Measurements from ENCODE around the gene PPT1.

The PPT1 gene

DNA sequence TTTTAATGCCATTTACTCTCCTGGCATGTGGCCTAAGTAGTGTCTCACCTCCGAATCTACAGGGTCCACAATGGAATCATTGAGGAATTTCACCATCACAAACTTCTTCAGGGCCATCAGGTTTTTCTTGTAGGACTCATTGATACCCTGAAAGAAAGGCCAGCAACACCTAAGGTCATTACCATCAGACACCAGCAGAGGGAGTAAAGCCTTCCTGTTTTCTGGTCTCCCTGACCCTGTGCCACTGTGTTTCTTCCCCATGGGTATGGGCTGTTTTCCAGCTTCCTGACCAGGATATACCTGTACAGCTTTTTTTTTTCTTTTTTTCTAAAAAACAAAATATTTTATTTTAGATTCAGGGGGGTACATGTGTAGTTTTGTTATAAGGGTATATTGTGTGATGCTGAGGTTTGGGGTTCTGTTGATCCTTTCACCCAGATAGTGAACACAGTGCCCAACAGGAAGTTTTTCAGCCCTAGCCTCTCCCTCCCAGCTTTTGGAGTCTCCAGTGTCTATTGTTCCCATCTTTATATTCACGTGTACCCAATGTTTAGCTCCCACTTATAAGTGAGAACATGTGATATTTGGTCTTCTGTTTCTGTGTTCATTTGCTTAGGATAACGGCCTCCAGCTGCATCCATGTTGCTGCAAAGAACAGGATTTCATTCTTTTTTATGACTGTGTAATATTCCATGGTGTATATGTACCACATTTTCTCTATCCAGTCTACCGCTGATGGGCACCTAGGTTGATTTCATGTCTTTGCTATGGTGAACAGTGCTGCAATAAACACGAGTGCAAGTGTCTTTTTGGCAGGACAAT is 18.3 kb downstream of the PPT1 start:
- Histone ChIP-seq H3K4me3 (ENCODE audit: control insufficient read depth in 1 of 7, extremely low read depth in 1 of 7, insufficient read depth in 4 of 7, low read depth in 2 of 7, low read length in 6 of 7) (no peak overlapping the region), H3K36me3 (ENCODE audit: control insufficient read depth in 4 of 4, insufficient read depth in 4 of 4, low read length in 3 of 4) (peaks cover 17 to 45% (median 31%) of the 10 kb centered on the region in 4 experiments), H3K27ac (ENCODE audit: insufficient read depth in 1 of 2, low read depth in 1 of 2, low read length in 2 of 2, poor library complexity in 1 of 2, severe bottlenecking in 2 of 2) (no peak overlapping the region), H3K4me1 (ENCODE audit: control extremely low read depth in 1 of 4, control insufficient read depth in 4 of 4, insufficient read depth in 4 of 4, low read length in 3 of 4) (peaks cover 0 to 15% (median 7%) of the 10 kb centered on the region in 4 experiments), H3K27me3 (replicated peaks in 2 of 5; ENCODE audit: control insufficient read depth in 4 of 5, insufficient read depth in 5 of 5, low read length in 4 of 5) (no peaks in the 10 kb centered on the region), H3K9me3 (ENCODE audit: control extremely low read depth in 1 of 5, control insufficient read depth in 4 of 5, insufficient read depth in 2 of 5, low read depth in 1 of 5, low read length in 4 of 5) (no peaks in the 10 kb centered on the region)
- ChIA-PET POLR2A (interaction anchor here (0.6 kb wide), 1 partner anchor 170 kb away, joined by 5 read pairs; no protein-coding TSS in a partner anchor), CTCF (interaction anchor here (0.8 to 2.9 kb wide), 13 partner anchors 10 to 325 kb away, joined by 3 to 14 read pairs (median 4); no protein-coding TSS in a partner anchor)
- 95% methylated on average over 2 of the region's 5 CpGs for WGBS (ENCODE audit: insufficient coverage)
- DNase-seq, result peak; percentile 51 to 68 (median 61)

DNA sequence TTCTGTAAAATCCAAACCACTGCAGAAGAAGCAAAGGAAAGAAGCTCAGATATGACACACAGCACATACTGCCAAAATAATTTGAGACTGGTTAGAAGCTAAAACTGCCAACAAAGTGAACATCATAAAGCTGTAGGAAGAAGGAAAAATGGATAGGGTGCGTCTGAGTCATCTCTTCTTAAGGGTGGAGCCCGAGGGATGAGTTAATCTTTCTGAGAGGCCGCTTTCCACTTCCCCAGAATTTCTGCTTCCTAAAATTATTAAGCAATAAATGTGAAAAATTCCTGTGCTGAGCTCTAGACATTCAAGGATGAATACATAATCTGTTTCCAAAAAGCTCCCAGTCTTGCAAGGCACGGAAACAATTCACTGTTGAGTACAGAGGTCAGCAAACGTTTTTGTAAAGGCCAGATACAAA is 20.1 kb downstream of the PPT1 start:
- WGBS (ENCODE audit: insufficient coverage), result 94% methylated on average over 2 of the region's 5 CpGs

DNA sequence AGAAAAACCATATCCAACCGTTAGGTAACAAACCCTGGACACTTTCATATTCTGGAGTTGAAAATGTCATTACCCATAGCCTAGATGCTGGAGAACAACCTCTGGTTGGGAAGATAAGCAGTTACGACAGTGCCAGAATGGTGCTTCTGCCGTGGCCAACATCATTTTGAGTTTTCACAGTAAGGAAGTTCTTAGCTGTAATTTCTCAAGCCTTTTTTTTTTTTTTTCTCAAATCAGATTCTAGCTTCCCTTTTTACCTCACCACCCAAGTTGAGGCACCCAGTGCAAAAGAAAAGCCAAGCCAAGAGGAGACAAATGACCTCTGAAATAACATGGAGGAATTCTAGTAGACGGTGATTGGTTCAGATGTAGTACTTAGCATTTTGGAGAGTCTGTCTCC is 21.8 kb downstream of the PPT1 start:
- H3K36me3 ChIP-seq (ENCODE audit: control insufficient read depth in 4 of 4, insufficient read depth in 4 of 4, low read length in 3 of 4), result peaks cover 24 to 74% (median 54%) of the 10 kb centered on the region in 4 experiments
- CTCF ChIA-PET, result interaction anchor here (1.0 to 3.2 kb wide), 9 partner anchors 9 to 44 kb away, joined by 3 to 15 read pairs (median 6); no protein-coding TSS in a partner anchor
- H3K27me3 ChIP-seq (replicated peaks in 2 of 5; ENCODE audit: control insufficient read depth in 4 of 5, insufficient read depth in 5 of 5, low read length in 4 of 5), result no peaks in the 10 kb centered on the region
- no peak overlapping the region for H3K4me3 ChIP-seq (ENCODE audit: control insufficient read depth in 1 of 7, extremely low read depth in 1 of 7, insufficient read depth in 4 of 7, low read depth in 2 of 7, low read length in 6 of 7)
- peaks cover 0 to 15% (median 9%) of the 10 kb centered on the region in 4 experiments for H3K4me1 ChIP-seq (ENCODE audit: control extremely low read depth in 1 of 4, control insufficient read depth in 4 of 4, insufficient read depth in 4 of 4, low read length in 3 of 4)
- WGBS (ENCODE audit: insufficient coverage), result 44% methylated on average over 3 of the region's 4 CpGs
- H3K27ac ChIP-seq (ENCODE audit: insufficient read depth in 1 of 2, low read depth in 1 of 2, low read length in 2 of 2, poor library complexity in 1 of 2, severe bottlenecking in 2 of 2), result no peak overlapping the region
- POLR2A ChIA-PET, result interaction anchor here (1.0 kb wide), 1 partner anchor 9 kb away, joined by 3 read pairs; no protein-coding TSS in a partner anchor
- H3K9me3 ChIP-seq (ENCODE audit: control extremely low read depth in 1 of 5, control insufficient read depth in 4 of 5, insufficient read depth in 2 of 5, low read depth in 1 of 5, low read length in 4 of 5), result no peaks in the 10 kb centered on the region
- peak in 2 of 3 donors; percentile 55 to 63 for DNase-seq

More for the DNA sequence above, 20.1 kb downstream of the PPT1 start:
- no peaks in the 10 kb centered on the region for H3K27me3 ChIP-seq (replicated peaks in 2 of 5; ENCODE audit: control insufficient read depth in 4 of 5, insufficient read depth in 5 of 5, low read length in 4 of 5)
- POLR2A ChIA-PET, result interaction anchor here (0.6 kb wide), 1 partner anchor 245 kb away, joined by 4 read pairs; no protein-coding TSS in a partner anchor
- no peak overlapping the region for H3K4me3 ChIP-seq (ENCODE audit: control insufficient read depth in 1 of 7, extremely low read depth in 1 of 7, insufficient read depth in 4 of 7, low read depth in 2 of 7, low read length in 6 of 7)
- CTCF ChIA-PET, result interaction anchor here (1.0 to 3.2 kb wide), 13 partner anchors 11 to 328 kb away, joined by 3 to 13 read pairs (median 4); no protein-coding TSS in a partner anchor
- no peak for DNase-seq
- H3K36me3 ChIP-seq (ENCODE audit: control insufficient read depth in 4 of 4, insufficient read depth in 4 of 4, low read length in 3 of 4), result peaks cover 20 to 60% (median 39%) of the 10 kb centered on the region in 4 experiments
- H3K4me1 ChIP-seq (ENCODE audit: control extremely low read depth in 1 of 4, control insufficient read depth in 4 of 4, insufficient read depth in 4 of 4, low read length in 3 of 4), result peaks cover 0 to 15% (median 9%) of the 10 kb centered on the region in 4 experiments
- H3K9me3 ChIP-seq (ENCODE audit: control extremely low read depth in 1 of 5, control insufficient read depth in 4 of 5, insufficient read depth in 2 of 5, low read depth in 1 of 5, low read length in 4 of 5), result no peaks in the 10 kb centered on the region
- H3K27ac ChIP-seq (ENCODE audit: insufficient read depth in 1 of 2, low read depth in 1 of 2, low read length in 2 of 2, poor library complexity in 1 of 2, severe bottlenecking in 2 of 2), result peak overlapping the region in 1 of 2 experiments; percentile 52

DNA sequence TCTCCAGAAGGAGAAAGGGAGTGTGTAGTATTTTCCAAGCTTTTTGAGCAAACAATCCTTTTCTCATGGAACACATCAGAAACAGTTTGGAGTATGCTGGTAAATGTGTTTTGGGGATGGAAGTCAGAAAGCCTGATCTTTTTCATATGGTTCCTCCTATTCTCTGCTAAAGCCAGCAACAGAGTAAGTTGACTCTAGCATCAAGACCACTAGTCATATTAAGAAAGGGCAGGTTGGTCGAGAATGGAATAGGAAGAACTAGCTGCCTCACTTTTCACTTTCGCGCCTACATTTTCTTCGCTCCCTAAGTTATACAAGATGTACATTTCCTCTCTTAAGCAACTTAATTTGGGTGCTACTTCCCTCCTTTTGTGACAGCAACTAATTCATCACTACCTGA is 24.0 kb downstream of the PPT1 start:
- CTCF ChIA-PET, result interaction anchor here (1.1 to 1.5 kb wide), 2 partner anchors 32 to 33 kb away, joined by 3 read pairs; partner anchors contain the start of gene CAP1
- DNase-seq, result no peak

DNA sequence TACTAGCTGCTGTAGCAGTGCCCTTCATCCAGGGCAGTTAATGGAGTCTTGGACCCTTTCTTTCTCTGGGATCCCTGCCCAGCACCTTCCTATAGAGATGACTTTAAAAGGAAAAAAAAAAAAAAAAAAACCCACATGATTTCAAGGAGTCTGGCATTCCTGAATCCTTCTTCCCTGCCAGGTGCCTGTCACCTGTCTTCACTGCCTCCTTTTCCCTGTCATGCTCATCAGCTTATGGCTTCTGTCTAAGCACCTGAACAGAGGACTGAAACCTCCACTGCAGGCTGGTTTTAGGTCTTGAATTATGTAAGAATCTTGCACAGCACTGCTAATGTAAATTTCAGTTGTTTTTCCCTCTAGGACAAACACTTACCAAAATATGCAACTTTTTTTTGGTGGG is 24.9 kb downstream of the PPT1 start:
- CTCF ChIA-PET, result interaction anchor here (1.1 to 2.4 kb wide), 2 partner anchors 15 to 32 kb away, joined by 3 to 9 read pairs; no protein-coding TSS in a partner anchor
- no peak for DNase-seq
- POLR2A ChIA-PET, result interaction anchor here (0.6 kb wide), 1 partner anchor 38 kb away, joined by 3 read pairs; no protein-coding TSS in a partner anchor
- Histone ChIP-seq H3K27ac (ENCODE audit: insufficient read depth in 1 of 2, low read depth in 1 of 2, low read length in 2 of 2, poor library complexity in 1 of 2, severe bottlenecking in 2 of 2) (no peak overlapping the region), H3K4me1 (ENCODE audit: control extremely low read depth in 1 of 4, control insufficient read depth in 4 of 4, insufficient read depth in 4 of 4, low read length in 3 of 4) (peaks cover 0 to 16% (median 9%) of the 10 kb centered on the region in 4 experiments), H3K9me3 (ENCODE audit: control extremely low read depth in 1 of 5, control insufficient read depth in 4 of 5, insufficient read depth in 2 of 5, low read depth in 1 of 5, low read length in 4 of 5) (no peaks in the 10 kb centered on the region), H3K36me3 (ENCODE audit: control insufficient read depth in 4 of 4, insufficient read depth in 4 of 4, low read length in 3 of 4) (peaks cover 25 to 82% (median 59%) of the 10 kb centered on the region in 4 experiments), H3K27me3 (replicated peaks in 2 of 5; ENCODE audit: control insufficient read depth in 4 of 5, insufficient read depth in 5 of 5, low read length in 4 of 5) (no peaks in the 10 kb centered on the region), H3K4me3 (ENCODE audit: control insufficient read depth in 1 of 7, extremely low read depth in 1 of 7, insufficient read depth in 4 of 7, low read depth in 2 of 7, low read length in 6 of 7) (no peak overlapping the region)

More for the DNA sequence above, 24.0 kb downstream of the PPT1 start:
- no peak overlapping the region for H3K4me3 ChIP-seq (ENCODE audit: control insufficient read depth in 1 of 7, extremely low read depth in 1 of 7, insufficient read depth in 4 of 7, low read depth in 2 of 7, low read length in 6 of 7)
- H3K36me3 ChIP-seq (ENCODE audit: control insufficient read depth in 4 of 4, insufficient read depth in 4 of 4, low read length in 3 of 4), result peaks cover 24 to 79% (median 56%) of the 10 kb centered on the region in 4 experiments
- POLR2A ChIA-PET, result no interaction called here
- no peak overlapping the region for H3K27ac ChIP-seq (ENCODE audit: insufficient read depth in 1 of 2, low read depth in 1 of 2, low read length in 2 of 2, poor library complexity in 1 of 2, severe bottlenecking in 2 of 2)
- peaks cover 0 to 15% (median 9%) of the 10 kb centered on the region in 4 experiments for H3K4me1 ChIP-seq (ENCODE audit: control extremely low read depth in 1 of 4, control insufficient read depth in 4 of 4, insufficient read depth in 4 of 4, low read length in 3 of 4)
- WGBS (ENCODE audit: insufficient coverage), result 100% methylated on average over 1 of the region's 4 CpGs
- no peaks in the 10 kb centered on the region for H3K9me3 ChIP-seq (ENCODE audit: control extremely low read depth in 1 of 5, control insufficient read depth in 4 of 5, insufficient read depth in 2 of 5, low read depth in 1 of 5, low read length in 4 of 5)
- H3K27me3 ChIP-seq (replicated peaks in 2 of 5; ENCODE audit: control insufficient read depth in 4 of 5, insufficient read depth in 5 of 5, low read length in 4 of 5), result no peaks in the 10 kb centered on the region

DNA sequence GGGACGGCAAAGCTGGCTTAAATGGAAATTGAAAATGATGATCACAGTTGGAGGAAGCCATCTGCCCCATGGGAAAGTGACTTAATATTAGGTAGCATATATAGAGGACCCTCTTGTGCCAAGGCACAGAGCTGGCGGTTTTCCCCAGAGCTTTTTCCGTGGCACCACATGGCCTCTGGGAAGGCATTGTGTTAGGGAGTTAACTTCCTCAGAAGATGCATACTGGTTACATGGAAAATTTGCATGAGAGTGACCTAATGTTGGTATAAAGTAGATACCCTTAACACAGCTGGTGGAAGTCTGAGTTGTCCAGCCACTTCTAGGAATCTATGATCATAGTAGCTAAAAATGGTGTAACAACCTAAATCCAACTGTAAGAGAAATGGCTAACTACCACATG is 29.2 kb downstream of the PPT1 start:
- H3K36me3 ChIP-seq (ENCODE audit: control insufficient read depth in 4 of 4, insufficient read depth in 4 of 4, low read length in 3 of 4), result peaks cover 20 to 86% (median 53%) of the 10 kb centered on the region in 4 experiments

More for the DNA sequence above, 29.2 kb downstream of the PPT1 start:
- Histone ChIP-seq H3K27me3 (replicated peaks in 2 of 5; ENCODE audit: control insufficient read depth in 4 of 5, insufficient read depth in 5 of 5, low read length in 4 of 5) (no peaks in the 10 kb centered on the region), H3K4me1 (ENCODE audit: control extremely low read depth in 1 of 4, control insufficient read depth in 4 of 4, insufficient read depth in 4 of 4, low read length in 3 of 4) (peaks cover 24 to 34% (median 32%) of the 10 kb centered on the region in 4 experiments), H3K27ac (ENCODE audit: insufficient read depth in 1 of 2, low read depth in 1 of 2, low read length in 2 of 2, poor library complexity in 1 of 2, severe bottlenecking in 2 of 2) (no peak overlapping the region), H3K4me3 (ENCODE audit: control insufficient read depth in 1 of 7, extremely low read depth in 1 of 7, insufficient read depth in 4 of 7, low read depth in 2 of 7, low read length in 6 of 7) (no peak overlapping the region), H3K9me3 (ENCODE audit: control extremely low read depth in 1 of 5, control insufficient read depth in 4 of 5, insufficient read depth in 2 of 5, low read depth in 1 of 5, low read length in 4 of 5) (no peaks in the 10 kb centered on the region)
- POLR2A ChIA-PET, result no interaction called here
- CTCF ChIA-PET, result interaction anchor here (0.9 to 1.1 kb wide), 2 partner anchors 12 to 15 kb away, joined by 3 read pairs; no protein-coding TSS in a partner anchor
- 96% methylated on average over 3 of the region's 3 CpGs for WGBS (ENCODE audit: insufficient coverage)
- DNase-seq, result no peak
